ENCODE measurements around the gene RALGPS1. TPM values are rescaled to one million over a fixed set of nuclear protein-coding genes. Genes with fewer than 3 reads are reported as not detected.
A peak's percentile ranks its signal among the peaks of the same experiment; 100 is the strongest.

Gene RALGPS1
- polyA plus RNA-seq, 4 donors = 16.6 to 53.3 (median 26.8) TPM

- no peak overlapping the region for H3K4me3 ChIP-seq (ENCODE audit: low read depth in 1 of 3, low read length in 3 of 3)
- H3K27ac ChIP-seq (ENCODE audit: low read depth in 1 of 3, low read length in 2 of 3) = peak overlapping the region; percentile 4 to 90 (median 47)
- H3K4me1 ChIP-seq (ENCODE audit: control insufficient read depth in 3 of 3, insufficient read depth in 2 of 3, low read depth in 1 of 3, low read length in 2 of 3) = peaks cover 0 to 61% (median 0%) of the 10 kb centered on the region in 3 donors
Measured at GRCh38 chr9:127194881-127195713, 280.5 kb downstream of the RALGPS1 start.

GRCh38 chr9:127195976-127196825 lies 281.6 kb downstream of the RALGPS1 start:
- peak overlapping the region in 1 of 3 donors; percentile 81 for H3K27ac ChIP-seq (ENCODE audit: low read depth in 1 of 3, low read length in 2 of 3)
- H3K27me3 ChIP-seq (ENCODE audit: control insufficient read depth in 3 of 3, insufficient read depth in 3 of 3, low read length in 3 of 3) = no peaks in the 10 kb centered on the region
- peaks cover 0 to 61% (median 0%) of the 10 kb centered on the region in 3 donors for H3K4me1 ChIP-seq (ENCODE audit: control insufficient read depth in 3 of 3, insufficient read depth in 2 of 3, low read depth in 1 of 3, low read length in 2 of 3)
- H3K4me3 ChIP-seq (ENCODE audit: low read depth in 1 of 3, low read length in 3 of 3) = no peak overlapping the region
- 82 to 92% (median 87%) methylated on average over 19 of the region's 19 CpGs for WGBS, 3 donors
- DNase-seq = no peak
- FAIRE-seq = no peak
- peaks cover 0 to 77% (median 0%) of the 10 kb centered on the region in 3 donors for H3K36me3 ChIP-seq (ENCODE audit: control insufficient read depth in 3 of 3, insufficient read depth in 2 of 3, low read depth in 1 of 3, low read length in 3 of 3)
- no peaks in the 10 kb centered on the region for H3K9me3 ChIP-seq (ENCODE audit: control insufficient read depth in 2 of 2, insufficient read depth in 1 of 2, low read depth in 1 of 2, low read length in 1 of 2)

More at GRCh38 chr9:127194881-127195713, 280.5 kb downstream of the RALGPS1 start:
- Histone ChIP-seq H3K27me3 (ENCODE audit: control insufficient read depth in 3 of 3, insufficient read depth in 3 of 3, low read length in 3 of 3) (no peaks in the 10 kb centered on the region), H3K36me3 (ENCODE audit: control insufficient read depth in 3 of 3, insufficient read depth in 2 of 3, low read depth in 1 of 3, low read length in 3 of 3) (peaks cover 0 to 68% (median 0%) of the 10 kb centered on the region in 3 donors), H3K9me3 (ENCODE audit: control insufficient read depth in 2 of 2, insufficient read depth in 1 of 2, low read depth in 1 of 2, low read length in 1 of 2) (no peaks in the 10 kb centered on the region)
- no peak for FAIRE-seq
- DNase-seq = peak; percentile 76 to 84
- WGBS, 3 donors = 77 to 87% (median 82%) methylated on average over 12 of the region's 12 CpGs

GRCh38 chr9:127196826-127197145 lies 282.2 kb downstream of the RALGPS1 start:
- peak overlapping the region in 1 of 3 donors; percentile 81 for H3K27ac ChIP-seq (ENCODE audit: low read depth in 1 of 3, low read length in 2 of 3)

GRCh38 chr9:127197186-127197860 lies 282.7 kb downstream of the RALGPS1 start:
- FAIRE-seq (no peak), DNase-seq (peak in 1 of 2 donors; percentile 37)
- Histone ChIP-seq H3K36me3 (ENCODE audit: control insufficient read depth in 3 of 3, insufficient read depth in 2 of 3, low read depth in 1 of 3, low read length in 3 of 3) (peaks cover 0 to 84% (median 0%) of the 10 kb centered on the region in 3 donors), H3K4me1 (ENCODE audit: control insufficient read depth in 3 of 3, insufficient read depth in 2 of 3, low read depth in 1 of 3, low read length in 2 of 3) (peaks cover 0 to 61% (median 0%) of the 10 kb centered on the region in 3 donors), H3K4me3 (ENCODE audit: low read depth in 1 of 3, low read length in 3 of 3) (no peak overlapping the region), H3K27ac (ENCODE audit: low read depth in 1 of 3, low read length in 2 of 3) (peak overlapping the region in 1 of 3 donors; percentile 81), H3K9me3 (ENCODE audit: control insufficient read depth in 2 of 2, insufficient read depth in 1 of 2, low read depth in 1 of 2, low read length in 1 of 2) (no peaks in the 10 kb centered on the region), H3K27me3 (ENCODE audit: control insufficient read depth in 3 of 3, insufficient read depth in 3 of 3, low read length in 3 of 3) (no peaks in the 10 kb centered on the region)
- WGBS, 3 donors = 76 to 80% (median 80%) methylated on average over 13 of the region's 13 CpGs

More at GRCh38 chr9:127196826-127197145, 282.2 kb downstream of the RALGPS1 start:
- WGBS, 3 donors = 55 to 65% (median 60%) methylated on average over 3 of the region's 3 CpGs
- Histone ChIP-seq H3K36me3 (ENCODE audit: control insufficient read depth in 3 of 3, insufficient read depth in 2 of 3, low read depth in 1 of 3, low read length in 3 of 3) (peaks cover 0 to 83% (median 0%) of the 10 kb centered on the region in 3 donors), H3K4me1 (ENCODE audit: control insufficient read depth in 3 of 3, insufficient read depth in 2 of 3, low read depth in 1 of 3, low read length in 2 of 3) (peaks cover 0 to 61% (median 0%) of the 10 kb centered on the region in 3 donors), H3K27me3 (ENCODE audit: control insufficient read depth in 3 of 3, insufficient read depth in 3 of 3, low read length in 3 of 3) (no peaks in the 10 kb centered on the region), H3K9me3 (ENCODE audit: control insufficient read depth in 2 of 2, insufficient read depth in 1 of 2, low read depth in 1 of 2, low read length in 1 of 2) (no peaks in the 10 kb centered on the region), H3K4me3 (ENCODE audit: low read depth in 1 of 3, low read length in 3 of 3) (no peak overlapping the region)
- no peak for DNase-seq
- FAIRE-seq = no peak

- Histone ChIP-seq H3K9me3 (ENCODE audit: control insufficient read depth in 2 of 2, insufficient read depth in 1 of 2, low read depth in 1 of 2, low read length in 1 of 2) (no peaks in the 10 kb centered on the region), H3K36me3 (ENCODE audit: control insufficient read depth in 3 of 3, insufficient read depth in 2 of 3, low read depth in 1 of 3, low read length in 3 of 3) (peaks cover 0 to 83% (median 3%) of the 10 kb centered on the region in 3 donors), H3K27me3 (ENCODE audit: control insufficient read depth in 3 of 3, insufficient read depth in 3 of 3, low read length in 3 of 3) (no peaks in the 10 kb centered on the region), H3K27ac (ENCODE audit: low read depth in 1 of 3, low read length in 2 of 3) (peak overlapping the region in 2 of 3 donors; percentile 8 to 81), H3K4me3 (ENCODE audit: low read depth in 1 of 3, low read length in 3 of 3) (no peak overlapping the region), H3K4me1 (ENCODE audit: control insufficient read depth in 3 of 3, insufficient read depth in 2 of 3, low read depth in 1 of 3, low read length in 2 of 3) (peaks cover 0 to 61% (median 0%) of the 10 kb centered on the region in 3 donors)
- 65 to 87% (median 81%) methylated on average over 8 of the region's 8 CpGs for WGBS, 3 donors
- DNase-seq (no peak), FAIRE-seq (no peak)
Measured at GRCh38 chr9:127197861-127198430, 283.4 kb downstream of the RALGPS1 start.

GRCh38 chr9:127198587-127198986 lies 284.0 kb downstream of the RALGPS1 start:
- no peaks in the 10 kb centered on the region for H3K9me3 ChIP-seq (ENCODE audit: control insufficient read depth in 2 of 2, insufficient read depth in 1 of 2, low read depth in 1 of 2, low read length in 1 of 2)
- 72 to 81% (median 75%) methylated on average over 7 of the region's 7 CpGs for WGBS, 3 donors
- no peak overlapping the region for H3K4me3 ChIP-seq (ENCODE audit: low read depth in 1 of 3, low read length in 3 of 3)
- peaks cover 0 to 80% (median 3%) of the 10 kb centered on the region in 3 donors for H3K36me3 ChIP-seq (ENCODE audit: control insufficient read depth in 3 of 3, insufficient read depth in 2 of 3, low read depth in 1 of 3, low read length in 3 of 3)
- peak overlapping the region in 2 of 3 donors; percentile 13 to 81 for H3K27ac ChIP-seq (ENCODE audit: low read depth in 1 of 3, low read length in 2 of 3)
- DNase-seq (no peak), FAIRE-seq (no peak)
- no peaks in the 10 kb centered on the region for H3K27me3 ChIP-seq (ENCODE audit: control insufficient read depth in 3 of 3, insufficient read depth in 3 of 3, low read length in 3 of 3)
- peaks cover 0 to 59% (median 0%) of the 10 kb centered on the region in 3 donors for H3K4me1 ChIP-seq (ENCODE audit: control insufficient read depth in 3 of 3, insufficient read depth in 2 of 3, low read depth in 1 of 3, low read length in 2 of 3)

- Histone ChIP-seq H3K27me3 (ENCODE audit: control insufficient read depth in 3 of 3, insufficient read depth in 3 of 3, low read length in 3 of 3) (no peaks in the 10 kb centered on the region), H3K36me3 (ENCODE audit: control insufficient read depth in 3 of 3, insufficient read depth in 2 of 3, low read depth in 1 of 3, low read length in 3 of 3) (peaks cover 0 to 81% (median 3%) of the 10 kb centered on the region in 3 donors), H3K27ac (ENCODE audit: low read depth in 1 of 3, low read length in 2 of 3) (peak overlapping the region in 2 of 3 donors; percentile 13 to 81), H3K4me1 (ENCODE audit: control insufficient read depth in 3 of 3, insufficient read depth in 2 of 3, low read depth in 1 of 3, low read length in 2 of 3) (peaks cover 0 to 53% (median 0%) of the 10 kb centered on the region in 3 donors), H3K9me3 (ENCODE audit: control insufficient read depth in 2 of 2, insufficient read depth in 1 of 2, low read depth in 1 of 2, low read length in 1 of 2) (no peaks in the 10 kb centered on the region), H3K4me3 (ENCODE audit: low read depth in 1 of 3, low read length in 3 of 3) (no peak overlapping the region)
- FAIRE-seq = no peak
- 31 to 36% (median 33%) methylated on average over 15 of the region's 15 CpGs for WGBS, 3 donors
- DNase-seq = peak; percentile 78 to 94
Measured at GRCh38 chr9:127199001-127199791, 284.6 kb downstream of the RALGPS1 start.
